Retinal pigment epithelial cell (primary cell): ENCODE results near the gene TSHZ2.

ENCODE experiments used
- DNase-seq: peaks from one replicate; pipeline ENCODE4 v3.0.0-alpha.2; 2010; ENCODE audit warnings: low read depth
- H3K4me3 ChIP-seq: 2 replicates; pipeline ENCODE4 v1.5.1; 2011; ENCODE audit warnings: mild to moderate bottlenecking, low read length, control low read depth, moderate library complexity
- CTCF ChIP-seq: conservative IDR thresholded peaks from 2 replicates; pipeline ENCODE4 v1.5.1; 2011; ENCODE audit warnings: low read depth, low read length, control low read depth, inconsistent platforms

Gene TSHZ2

GRCh38 chr20:53069132-53069531, 97.0 kb downstream of the TSHZ2 start:
- H3K4me3 ChIP-seq = no peak overlapping the region
- TF ChIP-seq CTCF = no peak
- DNase-seq = no peak

GRCh38 chr20:53070224-53070623, 98.1 kb downstream of the TSHZ2 start:
- H3K4me3 ChIP-seq = no peak overlapping the region
- TF ChIP-seq CTCF = no peak
- DNase-seq = no peak

GRCh38 chr20:53070706-53071392, 98.7 kb downstream of the TSHZ2 start:
- DNase-seq = no peak
- H3K4me3 ChIP-seq = no peak overlapping the region
- no peak for TF ChIP-seq CTCF

- no peak for DNase-seq
- TF ChIP-seq CTCF = no peak
- no peak overlapping the region for H3K4me3 ChIP-seq
Observed at GRCh38 chr20:53071833-53072232, 99.7 kb downstream of the TSHZ2 start.

- DNase-seq = no peak
- H3K4me3 ChIP-seq = no peak overlapping the region
- no peak for TF ChIP-seq CTCF
Observed at GRCh38 chr20:53072923-53073579, 100.9 kb downstream of the TSHZ2 start.

- no peak for TF ChIP-seq CTCF
- H3K4me3 ChIP-seq = no peak overlapping the region
- no peak for DNase-seq
Observed at GRCh38 chr20:53073636-53074415, 101.7 kb downstream of the TSHZ2 start.
